Adrenal gland (tissue), 5 donors: ENCODE results near the gene ZDHHC19.

Experiments used
- CTCF ChIP-seq, 6 experiments: fragments of 450-650 bp in 4 of 6; fragments of 200-600 bp in 2 of 6; sonication (generic) in 1 of 6; IDR thresholded peaks; 1 replicate in 5 of 6; 2 replicates in 1 of 6; pipeline versions ENCODE4 v1.5.1 to v1.8.0; 2016 to 2021; ENCODE audit warnings: antibody characterized with exemption in 6 of 6, mild to moderate bottlenecking in 2 of 6, moderate library complexity in 1 of 6
- POLR2A ChIP-seq, 2 donors: fragments of 450-650 bp; IDR thresholded peaks; one replicate each; pipeline ENCODE4 v1.6.1; 2017; ENCODE audit warnings: antibody characterized with exemption in 2 of 2, mild to moderate bottlenecking in 2 of 2, moderate library complexity in 1 of 2
- donor health status: DM: no; HTN: no; CAD: no.

GRCh38 chr3:196174652-196175051 lies 36.5 kb downstream of the ZDHHC19 start:
- TF ChIP-seq POLR2A (IDR thresholded peaks at IDR 0.05) (no peak), CTCF (IDR thresholded peaks at IDR 0.05) (no peak)
